IMR-90 (cell line): ENCODE measurements around the gene MMRN2. TPM values are rescaled to one million over a fixed set of nuclear protein-coding genes. Genes with fewer than 3 reads are reported as not detected.
"Not testable (repeated sequence)": the region's sequence is repeated elsewhere in the genome, so short reads cannot be mapped to it uniquely, and the experiment has no call there.

Source experiments
- ATAC-seq: fragments of 200-7000 bp; cut with Tn5 transposase; 2 replicates; pipeline ENCODE4 v1.9.1; 2020; ENCODE audit warnings: low read depth, mild to moderate bottlenecking, moderate library complexity
- BruUV-seq: library from RNA; stranded (reverse); fragments of 400-500 nt; replicated peaks from 2 replicates; lab custom pipeline; 2021; lab: Mats Ljungman, UMichigan
- CTCF ChIA-PET: fragments of 300-600 bp; formaldehyde crosslinking; extraction: SDS; loops from one replicate; lab custom pipeline; 2021; ENCODE audit warnings: antibody characterized with exemption; lab: Yijun Ruan, JAX
- POLR2A ChIA-PET: fragments of 300-600 bp; sonication (Branson Sonifier 250); formaldehyde crosslinking; loops from one replicate; lab custom pipeline; 2022; ENCODE audit warnings: antibody characterized with exemption; ENCODE audit not compliant: unreplicated experiment; lab: Charles Lee
- DNase-seq: peaks from one replicate; pipeline ENCODE4 v3.0.0; 2013
- H2AFZ ChIP-seq: replicated peaks from 2 replicates; pipeline ENCODE3; 2013; ENCODE audit warnings: low read length, mild to moderate bottlenecking; ENCODE audit not compliant: poor library complexity
- H2AK5ac ChIP-seq: 2 replicates; pipeline ENCODE4 v1.6.1; 2013; ENCODE audit warnings: low read depth, low read length, inconsistent platforms
- H2AK9ac ChIP-seq: replicated peaks from 2 replicates; pipeline ENCODE3; 2013; ENCODE audit warnings: mild to moderate bottlenecking, low read depth, low read length, moderate library complexity; ENCODE audit not compliant: poor library complexity
- H2BK120ac ChIP-seq: 2 replicates; pipeline ENCODE4 v1.6.1; 2013; ENCODE audit warnings: low read depth, low read length, inconsistent platforms
- H2BK15ac ChIP-seq: 3 replicates; pipeline ENCODE4 v1.6.1; 2013; ENCODE audit warnings: low read depth, low read length, inconsistent platforms
- H2BK20ac ChIP-seq: 2 replicates; pipeline ENCODE4 v1.6.1; 2013; ENCODE audit warnings: low read depth, mild to moderate bottlenecking, inconsistent platforms, low read length, moderate library complexity
- H2BK5ac ChIP-seq: 2 replicates; pipeline ENCODE4 v1.6.1; 2013; ENCODE audit warnings: mild to moderate bottlenecking, low read depth, low read length, inconsistent platforms; ENCODE audit not compliant: poor library complexity, severe bottlenecking
- H3K14ac ChIP-seq: replicated peaks from 2 replicates; pipeline ENCODE4 v1.6.1; 2013; ENCODE audit warnings: low read depth, low read length, inconsistent platforms
- H3K18ac ChIP-seq: 2 replicates; pipeline ENCODE4 v1.6.1; 2013; ENCODE audit warnings: low read depth, low read length, control low read depth
- H3K23ac ChIP-seq: 2 replicates; pipeline ENCODE4 v1.6.1; 2013; ENCODE audit warnings: low read depth, low read length, inconsistent platforms
- H3K27ac ChIP-seq: 2 replicates; pipeline ENCODE4 v1.5.1; 2013; ENCODE audit warnings: mild to moderate bottlenecking, control low read depth, low read length; ENCODE audit not compliant: insufficient read depth
- H3K27me3 ChIP-seq: 2 replicates; pipeline ENCODE4 v1.6.1; 2013; ENCODE audit warnings: low read length; ENCODE audit not compliant: control insufficient read depth, insufficient read depth
- H3K36me3 ChIP-seq: 2 replicates; pipeline ENCODE4 v1.6.1; 2013; ENCODE audit warnings: low read length, mixed read lengths; ENCODE audit not compliant: control insufficient read depth, insufficient read depth
- H3K4ac ChIP-seq: 2 replicates; pipeline ENCODE4 v1.6.1; 2013; ENCODE audit warnings: low read depth, low read length, inconsistent platforms
- H3K4me1 ChIP-seq: 2 replicates; pipeline ENCODE4 v1.6.1; 2013; ENCODE audit warnings: low read length, mixed read lengths; ENCODE audit not compliant: control insufficient read depth, insufficient read depth
- H3K4me2 ChIP-seq: 2 replicates; pipeline ENCODE4 v1.6.1; 2013; ENCODE audit warnings: low read depth, mild to moderate bottlenecking, control low read depth, low read length, moderate library complexity
- H3K4me3 ChIP-seq: 2 replicates; pipeline ENCODE4 v1.5.1; 2013; ENCODE audit warnings: low read depth, mild to moderate bottlenecking, control low read depth, low read length, moderate library complexity; ENCODE audit not compliant: insufficient read depth
- H3K56ac ChIP-seq: 2 replicates; pipeline ENCODE4 v1.6.1; 2013; ENCODE audit warnings: low read length, inconsistent platforms; ENCODE audit not compliant: insufficient read depth; ENCODE audit errors: extremely low read depth
- H3K79me1 ChIP-seq, 2 experiments: 2 replicates each; pipeline ENCODE4 v1.6.1; 2013; ENCODE audit warnings: low read length in 2 of 2, inconsistent platforms in 1 of 2, low read depth in 1 of 2
- H3K9ac ChIP-seq: 2 replicates; pipeline ENCODE4 v1.6.1; 2013; ENCODE audit warnings: low read depth, low read length, control low read depth
- H3K9me1 ChIP-seq: 2 replicates; pipeline ENCODE4 v1.6.1; 2013; ENCODE audit warnings: low read length, inconsistent platforms; ENCODE audit not compliant: insufficient read depth
- H3K9me3 ChIP-seq: 2 replicates; pipeline ENCODE4 v1.6.1; 2013; ENCODE audit warnings: low read length; ENCODE audit not compliant: control insufficient read depth, insufficient read depth
- H4K20me1 ChIP-seq: 2 replicates; pipeline ENCODE4 v1.6.1; 2013; ENCODE audit warnings: low read length, inconsistent platforms; ENCODE audit not compliant: insufficient read depth
- H4K5ac ChIP-seq: 2 replicates; pipeline ENCODE4 v1.6.1; 2013; ENCODE audit warnings: mild to moderate bottlenecking, low read depth, low read length, control low read depth
- H4K8ac ChIP-seq, 2 experiments: 2 replicates each; pipeline ENCODE4 v1.6.1; 2013; ENCODE audit warnings: low read depth in 2 of 2, low read length in 2 of 2, control low read depth in 1 of 2, inconsistent platforms in 1 of 2
- H4K91ac ChIP-seq: 2 replicates; pipeline ENCODE4 v1.6.1; 2013; ENCODE audit warnings: low read depth, low read length, inconsistent platforms; ENCODE audit not compliant: insufficient read depth
- CHD1 ChIP-seq: IDR thresholded peaks from 2 replicates; pipeline ENCODE4 v1.6.1; 2012; ENCODE audit warnings: low read depth, low read length, improper control_type of control experiment
- FOS ChIP-seq: fragments of 150-350 bp; IDR thresholded peaks from 2 replicates; pipeline ENCODE4 v1.6.1; 2016; ENCODE audit warnings: low read depth, low read length
- MXI1 ChIP-seq: IDR thresholded peaks from 2 replicates; pipeline ENCODE4 v1.6.1; 2012; ENCODE audit warnings: low read depth, mild to moderate bottlenecking, low read length, moderate library complexity, borderline replicate concordance
- WGBS, 2 experiments: methylation state at CpG; one replicate each; pipeline versions ENCODE4 v1.1.5 to v1.1.7; 2013; ENCODE audit warnings: missing lambda C conversion rate in 2 of 2; ENCODE audit not compliant: insufficient read length in 1 of 2; ENCODE audit errors: extremely low coverage in 2 of 2; 5-methylcytosine and 5-hydroxymethylcytosine counted together
- dilution Hi-C: fragments of 300-500 bp; cut with HindIII; formaldehyde crosslinking; loops from one replicate; pipeline ENCODE4 v1.14.3; 2018; ENCODE audit warnings: low sequenced_read_pairs; ENCODE audit not compliant: unreplicated experiment
- in situ Hi-C: fragments of 300-500 bp; cut with MboI; formaldehyde crosslinking; loops from 3 replicates; pipeline ENCODE4 v1.14.3; 2019; ENCODE audit warnings: low sequenced_read_pairs, inconsistent platforms, mixed read lengths
- intact Hi-C: fragments of 100-400 bp; cut with micrococcal nuclease; formaldehyde crosslinking; loops from 2 replicates; pipeline ENCODE4 v1.10.0; 2022
- polyA plus RNA-seq, 3 experiments: library from polyadenylated mRNA; depleted of rRNA; stranded (reverse); fragments of >200 nt; gene quantifications; 2 replicates each; pipeline ENCODE4 v1.2.3, GENCODE V29; 2012; ENCODE audit warnings: low replicate concordance in 1 of 3
- total RNA-seq: library from RNA; depleted of rRNA; stranded (reverse); fragments of >200 nt; gene quantifications from 2 replicates; pipeline ENCODE4 v1.2.3, GENCODE V29; 2012

Gene MMRN2
- total and polyA plus RNA-seq, 2 of the 4 experiments (the other 2 are of a cell fraction) = 1.6 to 1.8 TPM

DNA sequence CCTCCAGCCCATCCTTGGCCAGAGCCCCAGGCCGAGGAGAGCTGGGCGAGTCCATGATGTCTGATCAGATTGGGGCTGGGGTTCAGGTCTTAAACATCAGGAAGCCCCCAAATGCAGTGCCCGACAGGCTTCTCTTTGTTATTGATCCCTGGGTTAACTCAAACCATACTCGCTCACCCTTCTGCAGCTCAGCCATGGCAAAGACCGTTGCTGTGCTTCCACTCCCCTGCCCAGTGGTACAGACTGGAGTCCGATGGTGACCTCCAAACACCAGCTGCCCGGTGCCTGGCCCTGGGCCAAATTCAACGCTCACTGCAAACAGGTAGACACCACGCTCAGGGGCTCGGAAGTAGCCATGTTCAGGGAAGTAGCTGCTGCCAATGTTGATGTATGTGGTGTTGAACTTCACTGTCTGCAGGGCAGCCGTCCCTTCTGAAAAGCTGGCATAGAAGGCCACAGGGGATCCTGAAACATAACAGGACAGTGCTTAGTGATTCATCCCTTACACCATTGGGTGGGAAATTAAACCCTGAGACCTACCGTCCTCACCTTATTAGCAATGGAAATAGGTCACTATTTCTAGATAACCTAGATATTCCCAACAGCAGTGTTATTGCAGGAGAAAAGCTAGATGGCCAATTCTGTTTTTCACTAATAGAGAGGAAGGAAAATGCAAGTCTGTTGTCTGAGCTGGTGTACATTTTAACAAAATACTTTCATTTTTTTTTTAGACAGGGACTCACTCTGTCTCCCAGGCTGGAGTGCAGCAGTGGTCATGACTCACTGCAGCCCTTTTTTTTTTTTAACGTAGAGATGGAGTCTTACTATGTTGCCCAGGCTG, 20.5 kb downstream of the MMRN2 start:
- DNase-seq (peak; percentile 68), ATAC-seq (peak; percentile 24; the same call in 1 of the 2 replicates)
- H3K9me3 ChIP-seq = no peaks in the 10 kb centered on the region
- peak overlapping the region; percentile 3; the same call in 1 of the 2 replicates for H2AK5ac ChIP-seq
- no peaks in the 10 kb centered on the region; a peak in 1 of 4 replicates for H3K79me1 ChIP-seq
- peaks cover 19% of the 10 kb centered on the region for H3K9me1 ChIP-seq
- peaks cover 5% of the 10 kb centered on the region for H3K4me1 ChIP-seq
- H2BK120ac ChIP-seq = no peak overlapping the region
- H3K14ac ChIP-seq = no peak overlapping the region
- H2BK5ac ChIP-seq = no peak overlapping the region
- no peak overlapping the region for H2BK20ac ChIP-seq
- no peak overlapping the region for H2BK15ac ChIP-seq
- CTCF ChIA-PET = interaction anchor here (1.1 kb wide), 1 partner anchor 25 kb away, joined by 7 read pairs; no protein-coding TSS in a partner anchor
- H2AK9ac ChIP-seq = peak overlapping the region; percentile 74
- H3K9ac ChIP-seq = no peak overlapping the region
- POLR2A ChIA-PET = no interaction called here
- H3K27me3 ChIP-seq = no peaks in the 10 kb centered on the region
- no peak overlapping the region for H3K23ac ChIP-seq
- in situ Hi-C loops = no loop called here
- no peak overlapping the region for H3K4me3 ChIP-seq
- intact Hi-C loops = no loop called here
- no peak overlapping the region for H3K27ac ChIP-seq
- H4K8ac ChIP-seq = no peak overlapping the region; a peak in 1 of 4 replicates
- H2AFZ ChIP-seq = peak overlapping the region; percentile 65
- no TSS peak for BruUV-seq
- no peaks in the 10 kb centered on the region for H4K20me1 ChIP-seq
- H3K18ac ChIP-seq = no peak overlapping the region
- dilution Hi-C loops = no loop called here
- H3K36me3 ChIP-seq = no peaks in the 10 kb centered on the region
- no peak overlapping the region for H3K4ac ChIP-seq
- H4K91ac ChIP-seq = no peak overlapping the region
- no peak overlapping the region for H3K56ac ChIP-seq
- H3K4me2 ChIP-seq = no peak overlapping the region
- H4K5ac ChIP-seq = no peak overlapping the region
- no peak for TF ChIP-seq MXI1
- TF ChIP-seq FOS = 0 out of 2 replicates have a peak, but pooled peaks have one; percentile 26
- TF ChIP-seq CHD1 = no peak
- no CpG with 5 or more reads among the region's 13 CpGs for WGBS, 2 experiments

DNA sequence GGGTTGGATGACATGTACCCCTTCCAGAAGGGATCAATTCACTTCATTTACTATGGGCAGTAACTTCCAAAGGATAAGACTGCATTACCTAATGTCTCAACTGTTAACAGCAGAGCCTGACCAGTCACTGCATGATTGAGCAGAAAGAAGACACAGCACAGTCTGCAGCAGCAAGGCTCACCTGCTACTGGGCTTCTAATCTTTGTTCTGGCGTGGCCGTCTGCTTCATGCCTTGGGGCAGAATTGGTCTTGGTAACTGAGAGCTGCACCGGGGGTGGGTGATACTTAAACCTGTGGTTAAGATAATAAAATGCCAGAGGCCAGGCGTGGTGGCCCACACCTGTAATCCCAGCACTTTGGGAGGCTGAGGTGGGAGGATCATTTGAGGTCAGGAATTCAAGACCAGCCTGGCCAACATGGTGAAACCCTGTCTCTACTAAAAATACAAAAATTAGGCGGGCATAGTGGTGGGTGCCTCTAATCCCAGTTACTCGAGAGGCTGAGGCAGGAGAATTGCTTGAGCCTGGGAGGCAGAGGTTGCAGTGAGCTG, 23.2 kb downstream of the MMRN2 start:
- BruUV-seq, H2BK120ac ChIP-seq, H3K4ac ChIP-seq, H3K9ac ChIP-seq, H2BK5ac ChIP-seq, H4K91ac ChIP-seq, dilution Hi-C loops, H2AK9ac ChIP-seq, H3K27ac ChIP-seq, H3K14ac ChIP-seq, H3K27me3 ChIP-seq, H4K5ac ChIP-seq, H2BK15ac ChIP-seq, H2BK20ac ChIP-seq, intact Hi-C loops, H4K8ac ChIP-seq, CTCF ChIA-PET, H3K4me3 ChIP-seq, POLR2A ChIA-PET, H3K79me1 ChIP-seq, H3K23ac ChIP-seq, H3K4me2 ChIP-seq, H2AFZ ChIP-seq, DNase-seq, in situ Hi-C loops, H3K9me3 ChIP-seq, H3K4me1 ChIP-seq, H4K20me1 ChIP-seq, H3K18ac ChIP-seq, H3K56ac ChIP-seq, ATAC-seq, H3K36me3 ChIP-seq, H2AK5ac ChIP-seq: not testable (repeated sequence)
- 82% methylated on average over 2 of the region's 6 CpGs; no CpG with 5 or more reads in 1 of the 2 experiments for WGBS, 2 experiments
- peaks cover 24% of the 10 kb centered on the region for H3K9me1 ChIP-seq
